ENCODE measurements around the gene KIAA0825. TPM values are rescaled to one million over a fixed set of nuclear protein-coding genes. Genes with fewer than 3 reads are reported as not detected.

Gene KIAA0825
- polyA plus RNA-seq, 3 donors = 0.56 to 1.3 (median 0.89) TPM

DNA sequence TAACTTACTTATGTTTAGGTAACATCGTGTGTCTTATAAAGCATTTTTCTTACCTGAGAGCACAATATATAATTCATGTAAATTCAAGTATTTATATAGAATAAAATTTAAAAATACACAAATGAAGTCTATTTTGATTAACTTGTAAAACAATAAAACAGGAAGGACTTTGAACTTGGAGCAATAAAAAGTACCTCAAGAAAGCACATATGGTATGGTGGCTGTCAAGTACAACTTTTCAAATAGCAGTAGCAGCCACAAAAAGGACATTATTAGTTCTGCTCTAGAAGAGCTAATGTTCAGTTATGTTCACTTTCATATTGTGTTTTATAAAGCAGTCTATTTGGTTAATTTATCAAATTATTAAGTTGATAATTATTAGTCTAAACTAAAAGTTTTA is 31.5 kb upstream of the KIAA0825 start:
- no CpG with 5 or more reads among the region's 1 CpG for WGBS (ENCODE audit: insufficient coverage)
- Mint-ChIP-seq H3K4me1 (no peaks in the 10 kb centered on the region), H3K27ac (no peak overlapping the region), H3K27me3 (ENCODE audit: low read depth in 3 of 3) (no peaks in the 10 kb centered on the region), H3K9me3 (peaks cover 0 to 17% (median 7%) of the 10 kb centered on the region in 7 donors), H3K36me3 (peaks cover 27 to 36% of the 10 kb centered on the region in 2 donors), H3K4me3 (no peak overlapping the region)
- peaks cover 11 to 76% of the 10 kb centered on the region in 2 donors for H3K36me3 ChIP-seq (replicated peaks in 1 of 2; ENCODE audit: control insufficient read depth in 1 of 2, insufficient read depth in 2 of 2, low read length in 2 of 2)
- no peak overlapping the region for H3K9ac ChIP-seq (ENCODE audit: insufficient read depth, low read length, poor library complexity, severe bottlenecking)
- no peaks in the 10 kb centered on the region for H3K27me3 ChIP-seq (ENCODE audit: control insufficient read depth in 2 of 2, insufficient read depth in 2 of 2, low read length in 2 of 2)
- TF ChIP-seq, protein P1, sequence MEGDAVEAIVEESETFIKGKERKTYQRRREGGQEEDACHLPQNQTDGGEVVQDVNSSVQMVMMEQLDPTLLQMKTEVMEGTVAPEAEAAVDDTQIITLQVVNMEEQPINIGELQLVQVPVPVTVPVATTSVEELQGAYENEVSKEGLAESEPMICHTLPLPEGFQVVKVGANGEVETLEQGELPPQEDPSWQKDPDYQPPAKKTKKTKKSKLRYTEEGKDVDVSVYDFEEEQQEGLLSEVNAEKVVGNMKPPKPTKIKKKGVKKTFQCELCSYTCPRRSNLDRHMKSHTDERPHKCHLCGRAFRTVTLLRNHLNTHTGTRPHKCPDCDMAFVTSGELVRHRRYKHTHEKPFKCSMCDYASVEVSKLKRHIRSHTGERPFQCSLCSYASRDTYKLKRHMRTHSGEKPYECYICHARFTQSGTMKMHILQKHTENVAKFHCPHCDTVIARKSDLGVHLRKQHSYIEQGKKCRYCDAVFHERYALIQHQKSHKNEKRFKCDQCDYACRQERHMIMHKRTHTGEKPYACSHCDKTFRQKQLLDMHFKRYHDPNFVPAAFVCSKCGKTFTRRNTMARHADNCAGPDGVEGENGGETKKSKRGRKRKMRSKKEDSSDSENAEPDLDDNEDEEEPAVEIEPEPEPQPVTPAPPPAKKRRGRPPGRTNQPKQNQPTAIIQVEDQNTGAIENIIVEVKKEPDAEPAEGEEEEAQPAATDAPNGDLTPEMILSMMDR (IDR thresholded peaks at IDR 0.05) = no peak
- H3K4me3 ChIP-seq (replicated peaks in 1 of 3; ENCODE audit: low read depth in 2 of 3, low read length in 3 of 3) = no peak overlapping the region
- no peak overlapping the region for H3K27ac ChIP-seq (ENCODE audit: low read depth in 1 of 2, low read length in 2 of 2)
- no peak overlapping the region for H3K4me2 ChIP-seq (replicated peaks; ENCODE audit: extremely low read depth, low read length, poor library complexity, severe bottlenecking)
- intact Hi-C loops (cut with micrococcal nuclease) = no loop called here
- H3K9me3 ChIP-seq (replicated peaks in 1 of 2; ENCODE audit: control insufficient read depth in 1 of 2, insufficient read depth in 1 of 2, low read length in 2 of 2) = peaks cover under 1 to 4% of the 10 kb centered on the region in 2 donors
- DNase-seq = no peak
- H3K79me2 ChIP-seq (ENCODE audit: insufficient read depth, low read length) = no peaks in the 10 kb centered on the region
- no peak overlapping the region for H2AFZ ChIP-seq (ENCODE audit: insufficient read depth, low read depth, low read length, poor library complexity, severe bottlenecking)
- no peaks in the 10 kb centered on the region for H3K4me1 ChIP-seq (ENCODE audit: control insufficient read depth in 1 of 2, insufficient read depth in 2 of 2, low read length in 2 of 2)
- H4K20me1 ChIP-seq (ENCODE audit: insufficient read depth, low read length) = no peaks in the 10 kb centered on the region

DNA sequence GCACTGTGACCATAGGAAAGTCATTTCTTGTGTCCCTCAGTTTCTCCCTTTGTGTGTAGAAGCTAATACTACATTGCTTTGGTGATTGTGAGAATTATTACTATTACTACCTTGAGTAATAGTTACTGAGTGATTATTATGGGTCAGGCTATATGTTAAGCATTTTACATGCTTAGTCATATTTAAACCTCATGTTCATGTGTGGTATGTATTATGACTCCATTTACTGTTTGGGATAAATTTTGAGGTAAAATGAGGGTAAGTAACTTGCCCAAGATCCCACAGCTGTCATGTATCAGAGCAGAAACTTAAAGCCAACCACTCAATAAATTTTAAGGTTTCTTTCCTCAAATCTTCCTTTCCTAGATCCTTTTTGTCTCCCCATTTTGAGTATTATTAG is 28.4 kb upstream of the KIAA0825 start:
- Mint-ChIP-seq H3K27me3 (ENCODE audit: low read depth in 3 of 3) (no peaks in the 10 kb centered on the region), H3K36me3 (peaks cover 28 to 30% of the 10 kb centered on the region in 2 donors), H3K4me1 (no peaks in the 10 kb centered on the region), H3K9me3 (peaks cover 0 to 5% (median 0%) of the 10 kb centered on the region in 7 donors), H3K27ac (no peak overlapping the region), H3K4me3 (no peak overlapping the region)
- Histone ChIP-seq H3K4me3 (replicated peaks in 1 of 3; ENCODE audit: low read depth in 2 of 3, low read length in 3 of 3) (no peak overlapping the region), H3K27me3 (ENCODE audit: control insufficient read depth in 2 of 2, insufficient read depth in 2 of 2, low read length in 2 of 2) (no peaks in the 10 kb centered on the region), H3K79me2 (ENCODE audit: insufficient read depth, low read length) (no peaks in the 10 kb centered on the region), H3K4me2 (replicated peaks; ENCODE audit: extremely low read depth, low read length, poor library complexity, severe bottlenecking) (no peak overlapping the region), H3K4me1 (ENCODE audit: control insufficient read depth in 1 of 2, insufficient read depth in 2 of 2, low read length in 2 of 2) (no peaks in the 10 kb centered on the region), H2AFZ (ENCODE audit: insufficient read depth, low read depth, low read length, poor library complexity, severe bottlenecking) (no peak overlapping the region), H3K27ac (ENCODE audit: low read depth in 1 of 2, low read length in 2 of 2) (no peak overlapping the region), H3K9ac (ENCODE audit: insufficient read depth, low read length, poor library complexity, severe bottlenecking) (no peak overlapping the region), H4K20me1 (ENCODE audit: insufficient read depth, low read length) (no peaks in the 10 kb centered on the region), H3K36me3 (replicated peaks in 1 of 2; ENCODE audit: control insufficient read depth in 1 of 2, insufficient read depth in 2 of 2, low read length in 2 of 2) (peaks cover 15 to 67% of the 10 kb centered on the region in 2 donors), H3K9me3 (replicated peaks in 1 of 2; ENCODE audit: control insufficient read depth in 1 of 2, insufficient read depth in 1 of 2, low read length in 2 of 2) (peaks cover 0 to 3% of the 10 kb centered on the region in 2 donors)
- no peak for DNase-seq
- intact Hi-C loops (cut with micrococcal nuclease) = no loop called here
- TF ChIP-seq, protein P1 (IDR thresholded peaks at IDR 0.05) = no peak

All from CD14-positive monocyte (primary cell).